Measurements from ENCODE around the gene C2orf92.

C2orf92 gene

GRCh38 chr2:97732436-97733340, 63.2 kb downstream of the C2orf92 start:
- DNase-seq: no peak

DNA sequence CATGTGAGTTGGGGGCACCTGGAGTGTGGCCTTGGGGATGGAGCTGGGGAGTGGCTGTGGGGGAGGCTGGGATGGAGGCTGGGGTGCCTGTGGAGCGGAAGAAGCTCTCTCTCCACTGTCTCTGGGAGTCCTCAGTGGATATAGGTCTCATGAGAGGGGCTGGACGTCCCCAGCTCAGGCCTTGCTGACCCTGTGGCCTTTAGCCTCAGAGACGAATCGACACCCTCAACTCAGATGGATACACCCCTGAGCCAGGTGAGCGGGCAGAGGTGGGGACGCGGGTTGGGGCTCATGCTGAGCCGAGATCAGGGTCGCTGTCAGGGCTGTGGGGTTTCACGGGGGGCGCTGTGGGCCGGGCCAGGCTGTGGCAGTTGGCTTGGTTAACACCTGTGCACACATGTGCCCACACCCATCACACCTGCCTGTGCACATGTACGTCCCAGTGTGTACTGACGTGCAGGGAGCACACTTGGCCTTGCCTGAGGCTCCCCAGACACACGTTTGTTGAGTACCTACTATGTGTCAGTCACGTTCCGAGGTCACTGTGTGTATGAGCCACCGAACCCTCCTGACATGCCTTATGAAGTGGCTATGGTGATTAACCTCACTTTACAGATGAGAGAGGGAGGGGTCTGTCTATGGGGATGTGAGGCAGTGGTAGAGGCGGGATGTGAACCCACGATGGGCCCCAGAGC, 64.0 kb downstream of the C2orf92 start:
- no peak for DNase-seq

DNA sequence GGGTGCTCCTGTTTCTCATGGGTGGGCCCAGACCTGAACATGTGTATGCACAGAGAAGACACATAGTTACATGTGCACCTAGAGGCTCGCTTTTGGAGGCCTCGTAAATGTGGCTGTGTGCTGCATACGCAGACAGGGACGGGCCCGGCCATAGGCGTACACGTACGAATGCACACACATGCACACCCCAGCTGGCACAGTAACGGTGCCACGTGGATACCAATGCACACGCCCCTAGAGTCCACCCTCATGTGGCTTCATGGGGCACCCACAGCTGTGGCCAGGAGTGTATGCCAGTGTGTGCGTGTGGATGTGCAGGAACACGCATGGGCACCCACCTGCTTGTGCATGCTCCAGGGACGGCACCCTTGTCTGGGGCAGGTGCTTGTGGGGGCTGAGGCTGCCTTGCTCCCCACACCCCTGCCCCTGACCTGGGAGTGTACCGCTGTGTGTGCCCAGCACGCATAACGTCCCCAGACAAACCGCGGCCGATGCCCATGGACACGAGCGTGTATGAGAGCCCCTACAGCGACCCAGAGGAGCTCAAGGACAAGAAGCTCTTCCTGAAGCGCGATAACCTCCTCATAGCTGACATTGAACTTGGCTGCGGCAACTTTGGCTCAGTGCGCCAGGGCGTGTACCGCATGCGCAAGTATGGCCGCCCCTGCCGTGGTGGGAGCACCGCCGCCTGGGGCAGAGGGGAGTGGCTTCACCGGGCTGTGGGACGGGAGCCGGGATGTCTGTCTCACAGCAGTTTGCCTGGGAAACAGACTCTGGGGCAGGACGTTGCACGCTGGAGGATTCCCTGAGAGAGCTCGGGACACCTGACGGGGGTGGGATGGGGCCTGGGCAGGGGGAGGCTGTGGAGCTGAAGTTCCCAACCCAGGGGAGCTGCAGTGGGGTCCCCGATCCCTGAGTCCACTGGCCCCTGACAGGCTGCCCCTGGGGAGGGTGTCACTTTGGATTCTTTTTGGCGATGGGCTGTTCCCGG, 64.8 kb downstream of the C2orf92 start:
- no peak for DNase-seq

DNA sequence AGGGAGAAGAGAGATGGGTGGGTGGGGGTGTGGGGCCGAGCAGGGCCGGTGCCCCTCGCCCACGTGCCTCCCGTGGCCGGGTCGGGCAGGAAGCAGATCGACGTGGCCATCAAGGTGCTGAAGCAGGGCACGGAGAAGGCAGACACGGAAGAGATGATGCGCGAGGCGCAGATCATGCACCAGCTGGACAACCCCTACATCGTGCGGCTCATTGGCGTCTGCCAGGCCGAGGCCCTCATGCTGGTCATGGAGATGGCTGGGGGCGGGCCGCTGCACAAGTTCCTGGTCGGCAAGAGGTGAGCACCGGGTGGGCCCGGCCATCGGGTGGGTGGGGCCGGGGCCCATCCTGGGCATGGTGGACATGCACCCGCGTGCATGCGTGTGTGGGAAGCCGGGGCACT, 65.6 kb downstream of the C2orf92 start:
- no peak for DNase-seq

DNA sequence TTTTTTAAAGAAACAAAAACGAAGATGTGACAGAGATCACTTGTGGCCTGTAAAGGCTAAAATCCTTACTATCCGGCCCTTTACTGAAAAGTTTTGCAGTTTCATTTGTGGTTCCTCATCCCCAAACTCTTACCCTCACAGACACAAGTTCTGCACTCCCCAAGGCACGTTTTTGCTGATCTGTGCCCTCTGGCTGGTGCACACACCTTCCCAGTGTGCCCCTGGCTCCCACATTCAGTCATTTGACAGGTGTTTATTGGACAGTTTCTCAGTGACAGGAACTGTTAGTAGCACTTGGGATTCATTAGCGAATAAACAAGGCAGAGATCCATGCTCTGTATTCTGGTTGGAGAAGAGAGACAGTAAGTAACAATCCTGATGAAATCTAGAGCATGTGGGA, 66.7 kb downstream of the C2orf92 start:
- DNase-seq: no peak

GRCh38 chr2:97736608-97737330, 67.3 kb downstream of the C2orf92 start:
- DNase-seq: no peak

GRCh38 chr2:97737421-97738178, 68.1 kb downstream of the C2orf92 start:
- DNase-seq: no peak

DNA sequence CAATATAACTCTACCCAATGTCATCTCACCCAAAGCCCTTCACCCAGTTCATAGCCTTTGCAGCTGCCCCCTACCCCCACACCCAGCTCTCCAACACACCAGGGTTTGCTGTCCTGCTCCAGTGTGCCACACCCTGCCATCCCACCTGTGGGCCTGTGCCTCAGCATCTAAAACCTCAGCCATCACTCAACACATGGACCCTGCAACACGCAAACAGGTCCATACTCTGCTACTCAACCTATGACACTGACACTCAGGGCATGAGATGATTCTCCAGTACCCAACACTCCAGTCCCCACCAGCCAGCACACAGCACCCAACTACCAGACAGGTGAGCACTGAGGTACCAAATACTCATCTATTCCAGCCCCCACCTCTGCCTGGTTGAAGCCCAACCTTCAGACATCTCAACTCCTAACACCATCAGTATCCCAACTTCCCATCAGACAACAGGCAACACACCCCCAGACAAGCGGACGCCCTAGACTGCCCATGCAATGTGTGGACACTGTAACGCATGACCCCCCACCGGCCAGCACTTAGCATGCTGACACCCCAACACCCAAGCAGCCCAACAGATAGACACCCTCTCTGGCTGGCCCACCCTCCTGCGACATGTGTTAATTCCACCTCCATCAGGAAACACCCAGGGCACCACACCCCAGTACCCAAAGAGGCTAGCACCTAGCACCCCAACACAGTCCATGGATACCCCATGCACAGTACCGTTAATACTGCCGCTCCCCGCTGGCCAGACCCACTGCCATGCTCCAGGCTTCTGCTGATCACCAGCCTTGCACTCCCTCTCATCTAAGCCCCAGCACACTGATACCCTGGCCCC, 68.9 kb downstream of the C2orf92 start:
- no peak for DNase-seq

GRCh38 chr2:97739020-97739892, 69.7 kb downstream of the C2orf92 start:
- no peak for DNase-seq

DNA sequence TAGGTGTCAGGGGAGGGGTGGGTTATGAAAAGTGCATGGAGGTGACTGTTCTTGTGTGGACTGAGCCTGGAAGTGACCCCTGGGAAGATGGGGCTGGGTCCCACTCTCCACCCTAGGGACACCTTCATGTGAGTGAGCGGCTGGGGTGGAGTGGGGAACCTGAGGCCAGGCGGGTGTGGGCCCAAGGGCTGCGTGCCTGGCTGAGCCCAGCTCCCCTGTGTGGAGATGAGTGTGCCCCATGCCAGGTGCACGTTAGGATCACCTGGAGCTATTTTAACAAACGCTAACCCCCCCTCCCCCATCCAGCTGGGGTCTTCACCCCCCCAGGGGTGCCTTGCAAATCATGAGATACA, 70.4 kb downstream of the C2orf92 start:
- DNase-seq: no peak

DNA sequence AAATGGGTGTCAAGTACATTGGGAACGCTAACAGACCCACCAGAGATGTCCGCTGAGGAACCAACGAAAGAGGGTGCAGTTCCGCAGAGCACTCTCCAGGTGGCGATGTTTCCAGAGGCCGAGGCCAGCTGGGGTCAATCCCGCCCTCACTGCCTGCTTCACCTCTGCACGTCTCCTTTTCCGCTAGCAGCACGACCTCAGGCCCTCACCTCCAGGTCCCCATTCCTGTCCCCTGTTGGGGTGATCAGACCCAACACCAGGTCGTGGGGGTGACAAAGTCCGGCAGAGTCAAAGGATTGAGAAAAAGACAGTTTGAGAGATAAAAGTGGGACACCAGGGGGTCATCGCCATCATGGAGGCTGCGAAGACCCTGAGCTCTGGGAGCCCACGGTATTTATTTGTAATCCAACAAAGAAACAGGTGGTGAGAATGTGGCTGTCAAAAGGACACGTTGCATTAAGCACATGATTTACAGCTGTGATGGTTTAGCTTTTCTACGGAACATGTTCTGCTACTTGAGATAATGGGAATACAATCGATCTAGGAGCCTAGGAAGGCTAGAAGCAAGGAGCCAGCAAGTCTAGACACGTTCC, 71.2 kb downstream of the C2orf92 start:
- peak; percentile 44 for DNase-seq

DNA sequence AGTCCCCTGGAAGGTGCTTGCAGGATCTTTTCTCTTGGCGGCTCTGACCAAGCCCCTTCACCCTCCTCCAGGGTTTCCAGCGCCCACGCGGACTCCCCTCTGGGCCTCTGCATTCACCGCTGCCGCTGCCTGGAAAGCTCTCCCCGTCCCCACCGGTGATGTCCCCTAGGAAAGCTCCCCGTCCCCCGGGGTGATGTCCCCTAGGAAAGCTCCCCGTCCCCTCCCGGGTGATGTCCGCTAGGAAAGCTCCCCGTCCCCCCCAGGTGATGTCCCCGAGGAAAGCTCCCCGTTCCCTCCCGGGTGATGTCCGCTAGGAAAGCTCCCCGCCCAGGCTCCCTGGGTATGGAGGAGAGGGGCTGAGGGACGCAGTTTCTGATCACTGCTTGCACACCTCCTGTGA, 71.7 kb downstream of the C2orf92 start:
- DNase-seq: no peak

DNA sequence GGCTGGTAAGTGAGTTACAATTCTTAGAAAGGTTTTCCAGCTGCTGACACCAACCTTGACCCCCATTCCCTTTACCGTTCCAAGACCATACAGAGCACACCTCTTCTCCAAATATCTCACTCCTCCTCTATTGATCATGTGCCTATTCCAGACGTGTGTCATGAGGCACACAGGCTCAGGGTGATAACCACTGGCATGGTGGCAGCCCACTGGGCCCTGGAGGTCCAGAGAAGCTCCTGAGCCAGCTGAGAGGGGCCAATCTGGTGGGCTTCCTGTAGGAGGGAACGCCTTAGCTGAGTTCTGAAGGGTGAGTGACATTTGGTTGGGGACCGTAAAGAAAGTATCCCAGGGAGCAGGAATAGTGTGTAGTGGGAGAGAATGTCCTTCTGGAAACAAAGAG, 72.2 kb downstream of the C2orf92 start:
- no peak for DNase-seq

GRCh38 chr2:97742381-97742847, 72.9 kb downstream of the C2orf92 start:
- DNase-seq: no peak

- DNase-seq: no peak
Measured at GRCh38 chr2:97743913-97744312, 74.4 kb downstream of the C2orf92 start.

- no peak for DNase-seq
Measured at GRCh38 chr2:97745474-97746174, 76.1 kb downstream of the C2orf92 start.

GRCh38 chr2:97747285-97747684, 77.8 kb downstream of the C2orf92 start:
- DNase-seq: no peak

DNA sequence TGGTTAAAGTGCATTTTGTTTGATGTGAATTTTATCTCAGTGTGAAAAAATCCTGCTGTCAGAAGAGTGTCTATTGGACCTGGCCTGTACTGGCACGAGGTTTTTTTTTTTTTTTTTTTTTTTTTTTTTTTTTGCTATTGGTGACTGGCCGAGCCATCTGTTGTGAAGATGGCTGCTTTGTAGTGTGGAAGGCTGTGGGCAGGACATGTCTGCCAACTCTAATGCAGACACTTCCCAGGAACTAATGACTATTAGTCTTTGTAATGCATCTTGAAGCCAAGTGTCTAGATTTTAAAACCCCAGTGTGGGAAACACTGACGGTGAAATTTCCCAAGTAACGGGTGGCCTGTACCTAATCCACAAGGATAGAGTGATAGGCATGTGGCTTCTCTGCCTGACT, 78.2 kb downstream of the C2orf92 start:
- no peak for DNase-seq

Data from NCI-H2029 (cell line).